GM18502 (cell line): ENCODE results near the gene SLC18B1.
A peak's percentile ranks its signal among the peaks of the same experiment; 100 is the strongest.
"Not testable (repeated sequence)": the region's sequence is repeated elsewhere in the genome, so short reads cannot be mapped to it uniquely, and the experiment has no call there.

ENCODE experiments used
- ATAC-seq: cut with Tn5 transposase; IDR thresholded peaks from one replicate; pipeline ENCODE4 v1.9.1; 2021; ENCODE audit warnings: mild to moderate bottlenecking; ENCODE audit not compliant: unreplicated experiment, poor library complexity

The SLC18B1 gene

GRCh38 chr6:132804251-132804650 lies 5.8 kb upstream of the SLC18B1 start:
- ATAC-seq: no peak

- ATAC-seq: no peak
Observed at GRCh38 chr6:132800656-132801055, 2.2 kb upstream of the SLC18B1 start.

GRCh38 chr6:132798869-132799538 lies 567 bp upstream of the SLC18B1 start:
- ATAC-seq: peak; percentile 86

GRCh38 chr6:132795461-132795860 lies 3.0 kb downstream of the SLC18B1 start:
- no peak for ATAC-seq

- ATAC-seq: no peak
Observed at GRCh38 chr6:132792510-132792909, 5.9 kb downstream of the SLC18B1 start.

- ATAC-seq: no peak
Observed at GRCh38 chr6:132790450-132790849, 8.0 kb downstream of the SLC18B1 start.

- ATAC-seq: no peak
Observed at GRCh38 chr6:132789396-132789776, 9.1 kb downstream of the SLC18B1 start.

- ATAC-seq: peak; percentile 66
Observed at GRCh38 chr6:132788658-132789395, 9.6 kb downstream of the SLC18B1 start.

GRCh38 chr6:132785936-132786335 lies 12.5 kb downstream of the SLC18B1 start:
- no peak for ATAC-seq

- ATAC-seq: peak; percentile 58
Observed at GRCh38 chr6:132780770-132781371, 17.6 kb downstream of the SLC18B1 start.

GRCh38 chr6:132777881-132778280 lies 20.6 kb downstream of the SLC18B1 start:
- ATAC-seq: not testable (repeated sequence)

- ATAC-seq: peak; percentile 89
Observed at GRCh38 chr6:132768051-132768517, 30.4 kb downstream of the SLC18B1 start.

GRCh38 chr6:132765560-132765959 lies 32.9 kb downstream of the SLC18B1 start:
- no peak for ATAC-seq

- ATAC-seq: no peak
Observed at GRCh38 chr6:132764370-132764769, 34.1 kb downstream of the SLC18B1 start.

GRCh38 chr6:132763269-132763668 lies 35.2 kb downstream of the SLC18B1 start:
- ATAC-seq: peak; percentile 96

GRCh38 chr6:132760256-132760655 lies 38.2 kb downstream of the SLC18B1 start:
- no peak for ATAC-seq

- ATAC-seq: no peak
Observed at GRCh38 chr6:132758689-132759088, 39.7 kb downstream of the SLC18B1 start.

GRCh38 chr6:132752255-132752654 lies 46.2 kb downstream of the SLC18B1 start:
- ATAC-seq: no peak

GRCh38 chr6:132751828-132752227 lies 46.6 kb downstream of the SLC18B1 start:
- no peak for ATAC-seq

- peak; percentile 56 for ATAC-seq
Observed at GRCh38 chr6:132751306-132751705, 47.1 kb downstream of the SLC18B1 start.
